HCT116 (cell line): Measurements from ENCODE around the gene BYSL. TPM values are rescaled to one million over a fixed set of nuclear protein-coding genes. Genes with fewer than 3 reads are reported as not detected.

Experiments used
- ATAC-seq: fragments of 200-7000 bp; cut with Tn5 transposase; 2 replicates; pipeline ENCODE4 v1.9.1; 2020; ENCODE audit warnings: mild to moderate bottlenecking, moderate library complexity
- BruUV-seq: library from RNA; stranded (reverse); fragments of 400-500 nt; replicated peaks from 2 replicates; lab custom pipeline; 2021; lab: Mats Ljungman, UMichigan
- CTCF ChIA-PET: fragments of 300-600 bp; sonication (Branson Sonifier 250); formaldehyde crosslinking; loops from one replicate; lab custom pipeline; 2021; ENCODE audit warnings: antibody characterized with exemption; lab: Charles Lee
- POLR2A ChIA-PET: fragments of 300-600, 350-600 bp; sonication (Branson Sonifier 250); formaldehyde crosslinking; loops from one replicate; lab custom pipeline; 2021; ENCODE audit warnings: antibody characterized with exemption; lab: Charles Lee
- RAD21 ChIA-PET, 2 experiments: fragments of 300-600 bp; sonication (Branson Sonifier 250); formaldehyde crosslinking; loops; one replicate each; lab custom pipeline; 2023; ENCODE audit warnings: low total read pairs in 2 of 2; ENCODE audit not compliant: uncharacterized antibody in 2 of 2, unreplicated experiment in 2 of 2, low non-redundant PET in 1 of 2; lab: Charles Lee
- DNase-seq: peaks from one replicate; pipeline ENCODE4 v3.0.0-alpha.2; 2010; ENCODE audit warnings: low read depth, low spot score
- H2AFZ ChIP-seq: fragments of 200-600 bp; shearing (Covaris generic), sonication (generic); 2 replicates; pipeline ENCODE4 v1.6.1; 2017; ENCODE audit warnings: low read depth, mixed run types, mixed read lengths, antibody characterized with exemption, low read length; ENCODE audit not compliant: poor library complexity, severe bottlenecking
- H3K27ac ChIP-seq: 2 replicates; pipeline ENCODE4 v1.5.1; 2012; ENCODE audit warnings: low read depth, low read length
- H3K27me3 ChIP-seq: fragments of 200-600 bp; sonication (generic); 2 replicates; pipeline ENCODE4 v1.6.1; 2016; ENCODE audit warnings: mixed run types, low read length, mixed read lengths; ENCODE audit not compliant: insufficient read depth
- H3K36me3 ChIP-seq, 2 experiments: fragments of 200-500 bp in 1 of 2; fragments of 200-600 bp in 1 of 2; sonication (Bioruptor generic) in 1 of 2; sonication (generic) in 1 of 2; 2 replicates each; pipeline versions ENCODE4 v1.5.1 to v1.6.1; 2014 to 2016; ENCODE audit warnings: low read length in 2 of 2, inconsistent platforms in 1 of 2, mixed read lengths in 1 of 2, mixed run types in 1 of 2; ENCODE audit not compliant: insufficient read depth in 2 of 2, control insufficient read depth in 1 of 2
- H3K4me1 ChIP-seq, 2 experiments: fragments of 200-600 bp in 1 of 2; sonication (generic) in 1 of 2; 2 replicates each; pipeline versions ENCODE4 v1.5.1 to v1.6.1; 2012 to 2017; ENCODE audit warnings: low read length in 2 of 2, inconsistent platforms in 1 of 2, mild to moderate bottlenecking in 1 of 2, mixed read lengths in 1 of 2, mixed run types in 1 of 2, moderate library complexity in 1 of 2; ENCODE audit not compliant: insufficient read depth in 2 of 2, control insufficient read depth in 1 of 2
- H3K4me2 ChIP-seq: fragments of 200-600 bp; sonication (generic); 2 replicates; pipeline ENCODE4 v1.6.1; 2017; ENCODE audit warnings: mixed run types, low read length, mixed read lengths
- H3K4me3 ChIP-seq, 2 experiments: fragments of 200-600 bp in 1 of 2; sonication (generic) in 1 of 2; replicated peaks in 1 of 2; 2 replicates each; pipeline ENCODE4 v1.5.1; 2011 to 2016; ENCODE audit warnings: low read length in 2 of 2, control low read depth in 1 of 2, low read depth in 1 of 2, mild to moderate bottlenecking in 1 of 2, mixed read lengths in 1 of 2, mixed run types in 1 of 2
- H3K79me2 ChIP-seq: fragments of 200-600 bp; sonication (generic); 2 replicates; pipeline ENCODE4 v1.6.1; 2017; ENCODE audit warnings: mild to moderate bottlenecking, mixed run types, low read length, moderate library complexity, mixed read lengths; ENCODE audit not compliant: insufficient read depth
- H3K9ac ChIP-seq: fragments of 200-600 bp; sonication (generic); 2 replicates; pipeline ENCODE4 v1.6.1; 2016; ENCODE audit warnings: low read length, mixed read lengths
- H3K9me2 ChIP-seq: fragments of 200-600 bp; sonication (generic), shearing (Covaris generic); 2 replicates; pipeline ENCODE4 v1.6.1; 2017; ENCODE audit warnings: mixed run types, mild to moderate bottlenecking, moderate library complexity; ENCODE audit not compliant: insufficient read depth
- H3K9me3 ChIP-seq, 2 experiments: fragments of 200-500 bp in 1 of 2; fragments of 200-600 bp in 1 of 2; sonication (Bioruptor generic) in 1 of 2; sonication (generic) in 1 of 2; 2 replicates each; pipeline ENCODE4 v1.6.1; 2014 to 2017; ENCODE audit warnings: low read length in 2 of 2, mixed read lengths in 2 of 2, inconsistent platforms in 1 of 2, low read depth in 1 of 2, mild to moderate bottlenecking in 1 of 2, mixed run types in 1 of 2, moderate library complexity in 1 of 2; ENCODE audit not compliant: control insufficient read depth in 1 of 2, insufficient read depth in 1 of 2
- H4K20me1 ChIP-seq: fragments of 200-600 bp; sonication (generic), shearing (Covaris generic); 2 replicates; pipeline ENCODE4 v1.6.1; 2017; ENCODE audit warnings: mixed run types, mild to moderate bottlenecking, moderate library complexity; ENCODE audit not compliant: insufficient read depth
- ATF3 ChIP-seq: IDR thresholded peaks from 2 replicates; pipeline ENCODE4 v1.6.1; 2012
- CBX3 ChIP-seq: IDR thresholded peaks from 2 replicates; pipeline ENCODE4 v1.6.1; 2012; ENCODE audit warnings: low read depth
- ELF1 ChIP-seq: IDR thresholded peaks from 2 replicates; pipeline ENCODE4 v1.6.1; 2012; ENCODE audit warnings: low read depth, borderline replicate concordance
- POLR2A ChIP-seq: IDR thresholded peaks from 2 replicates; pipeline ENCODE4 v1.7.0; 2011; ENCODE audit warnings: borderline replicate concordance; ENCODE audit not compliant: insufficient read depth, insufficient read length; ENCODE audit errors: extremely low read depth
- SIN3A ChIP-seq: IDR thresholded peaks from 2 replicates; pipeline ENCODE4 v1.6.1; 2012; ENCODE audit warnings: low read depth
- SP1 ChIP-seq: IDR thresholded peaks from 2 replicates; pipeline ENCODE4 v1.6.1; 2012; ENCODE audit warnings: low read depth
- SRF ChIP-seq: IDR thresholded peaks from 2 replicates; pipeline ENCODE4 v1.6.1; 2012; ENCODE audit warnings: low read depth
- YY1 ChIP-seq: IDR thresholded peaks from 2 replicates; pipeline ENCODE4 v1.6.1; 2011; ENCODE audit warnings: low read length, low read depth, moderate library complexity, mild to moderate bottlenecking; ENCODE audit not compliant: insufficient replicate concordance; ENCODE audit errors: extremely low read depth
- ZNF274 ChIP-seq: fragments of 200-500 bp; sonication (Bioruptor generic); IDR thresholded peaks from 2 replicates; pipeline ENCODE4 v1.6.1; 2014; ENCODE audit warnings: mild to moderate bottlenecking, low read depth, low read length, inconsistent platforms
- intact Hi-C: fragments of 100-400 bp; cut with micrococcal nuclease; formaldehyde crosslinking; loops from 2 replicates; pipeline ENCODE4 v1.10.0; 2022
- total RNA-seq: library from RNA; stranded (reverse); gene quantifications from one replicate; pipeline ENCODE4 v1.2.1, GENCODE V29; 2021; ENCODE audit not compliant: unreplicated experiment

BYSL gene
- total RNA-seq, 1 experiment from 2014 or later = 55.7 TPM

- TF ChIP-seq YY1 = no peak
- TF ChIP-seq SIN3A = no peak
- TF ChIP-seq POLR2A = no peak
- no peak for TF ChIP-seq ZNF274
- no peak for TF ChIP-seq ATF3
Measured at GRCh38 chr6:41937861-41938574, 16.7 kb downstream of the BYSL start (continued).

GRCh38 chr6:41938590-41939175, 17.4 kb downstream of the BYSL start:
- peak overlapping the region; percentile 84; the same call in 1 of the 2 replicates for H3K4me2 ChIP-seq
- TF ChIP-seq SP1 = no peak
- TF ChIP-seq CBX3 = no peak
- TF ChIP-seq SRF = no peak
- TF ChIP-seq ATF3 = no peak
- TF ChIP-seq YY1 = no peak
- no peak for TF ChIP-seq ELF1
- TF ChIP-seq, all 23 proteins: peak for 0
- H3K9me3 ChIP-seq = no peaks in the 10 kb centered on the region
- DNase-seq (no peak), ATAC-seq (no peak)
- no peak overlapping the region for H2AFZ ChIP-seq
- no peaks in the 10 kb centered on the region for H4K20me1 ChIP-seq
- no TSS peak for BruUV-seq
- no peak overlapping the region for H3K9ac ChIP-seq
- no peaks in the 10 kb centered on the region; the same call in 1 of the 2 replicates for H3K79me2 ChIP-seq
- ChIA-PET POLR2A (interaction anchor here (0.9 kb wide), 1 partner anchor 18 kb away, joined by 6 read pairs; the partner anchor contains the start of genes BYSL and MED20), CTCF (interaction anchor here (0.7 to 4.8 kb wide), 4 partner anchors 10 to 138 kb away, joined by 3 to 23 read pairs (median 4); partner anchors contain the start of genes BYSL and MED20), RAD21 (interaction anchor here (1.0 to 1.5 kb wide), 2 partner anchors 105 to 106 kb away, joined by 3 to 4 read pairs; no protein-coding TSS in a partner anchor)
- no peak overlapping the region for H3K27ac ChIP-seq
- H3K36me3 ChIP-seq = peaks cover 0 to 9% of the 10 kb centered on the region in 2 experiments; a peak in 2 of 4 replicates
- no peak overlapping the region for H3K4me3 ChIP-seq
- H3K27me3 ChIP-seq = no peaks in the 10 kb centered on the region
- H3K9me2 ChIP-seq = no peaks in the 10 kb centered on the region
- intact Hi-C loops = loop anchor here (5.0 kb wide), 1 partner anchor 151 kb away; the partner anchor contains the start of gene TOMM6
- H3K4me1 ChIP-seq = peaks cover 12 to 35% of the 10 kb centered on the region in 2 experiments; a peak in 3 of 4 replicates
